ENCODE measurements around the gene C1orf232. TPM values are rescaled to one million over a fixed set of nuclear protein-coding genes. Genes with fewer than 3 reads are reported as not detected.

Gene C1orf232
- total RNA-seq, 1 donor from 2014 or later, result not detected

DNA sequence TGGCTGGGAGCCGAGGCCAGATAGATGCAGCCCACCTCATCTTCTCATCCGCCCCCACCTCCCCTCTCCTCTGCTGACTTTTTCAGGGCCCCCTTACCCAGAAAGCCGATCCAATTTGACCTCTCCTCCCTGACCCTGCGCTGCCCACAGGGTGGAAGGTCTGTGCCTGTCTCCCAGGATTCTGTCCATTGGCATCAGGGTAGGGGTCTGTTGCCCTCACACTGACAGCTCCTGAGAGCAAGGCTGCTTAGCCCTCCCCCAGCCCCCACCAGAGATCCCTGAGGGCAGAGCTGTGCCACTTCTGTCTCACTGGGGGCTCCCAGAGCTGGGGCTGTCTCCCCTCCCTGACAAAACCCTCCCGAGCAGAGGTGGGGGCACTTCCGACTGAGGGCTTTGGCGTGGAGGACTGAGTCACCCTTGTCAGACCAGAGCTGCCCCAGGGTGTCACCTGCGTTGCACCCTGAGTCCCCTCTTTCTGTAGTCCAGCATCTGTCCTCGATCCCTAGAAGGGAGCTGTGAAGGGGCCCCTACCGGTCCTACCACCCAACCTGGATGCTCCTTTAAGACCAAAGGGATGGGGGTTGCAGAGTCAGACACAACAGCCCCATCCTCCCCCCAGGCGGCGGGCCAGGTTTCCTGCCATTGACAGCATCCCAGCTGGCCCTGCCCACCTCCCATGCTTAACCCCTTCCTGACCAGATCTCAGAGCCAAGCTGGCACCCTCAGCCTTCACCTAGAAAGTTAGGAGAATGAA lies 12.3 kb downstream of the C1orf232 start:
- no peak for DNase-seq (ENCODE audit: low read depth)
- TF ChIP-seq, protein P1, sequence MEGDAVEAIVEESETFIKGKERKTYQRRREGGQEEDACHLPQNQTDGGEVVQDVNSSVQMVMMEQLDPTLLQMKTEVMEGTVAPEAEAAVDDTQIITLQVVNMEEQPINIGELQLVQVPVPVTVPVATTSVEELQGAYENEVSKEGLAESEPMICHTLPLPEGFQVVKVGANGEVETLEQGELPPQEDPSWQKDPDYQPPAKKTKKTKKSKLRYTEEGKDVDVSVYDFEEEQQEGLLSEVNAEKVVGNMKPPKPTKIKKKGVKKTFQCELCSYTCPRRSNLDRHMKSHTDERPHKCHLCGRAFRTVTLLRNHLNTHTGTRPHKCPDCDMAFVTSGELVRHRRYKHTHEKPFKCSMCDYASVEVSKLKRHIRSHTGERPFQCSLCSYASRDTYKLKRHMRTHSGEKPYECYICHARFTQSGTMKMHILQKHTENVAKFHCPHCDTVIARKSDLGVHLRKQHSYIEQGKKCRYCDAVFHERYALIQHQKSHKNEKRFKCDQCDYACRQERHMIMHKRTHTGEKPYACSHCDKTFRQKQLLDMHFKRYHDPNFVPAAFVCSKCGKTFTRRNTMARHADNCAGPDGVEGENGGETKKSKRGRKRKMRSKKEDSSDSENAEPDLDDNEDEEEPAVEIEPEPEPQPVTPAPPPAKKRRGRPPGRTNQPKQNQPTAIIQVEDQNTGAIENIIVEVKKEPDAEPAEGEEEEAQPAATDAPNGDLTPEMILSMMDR (conservative IDR thresholded peaks at IDR 0.05; ENCODE audit: low read depth, low read length), result no peak
- H3K4me3 ChIP-seq (ENCODE audit: low read depth, low read length), result no peak overlapping the region

- H3K4me3 ChIP-seq (ENCODE audit: low read depth, low read length), result no peak overlapping the region
- TF ChIP-seq, protein P1 (conservative IDR thresholded peaks at IDR 0.05; ENCODE audit: low read depth, low read length), result no peak
- DNase-seq (ENCODE audit: low read depth), result no peak
Measured at GRCh38 chr1:26155370-26156284, 13.1 kb downstream of the C1orf232 start.

- TF ChIP-seq, protein P1 (conservative IDR thresholded peaks at IDR 0.05; ENCODE audit: low read depth, low read length), result no peak
- no peak for DNase-seq (ENCODE audit: low read depth)
- H3K4me3 ChIP-seq (ENCODE audit: low read depth, low read length), result no peak overlapping the region
Measured at GRCh38 chr1:26154750-26155149, 14.0 kb downstream of the C1orf232 start.

- H3K4me3 ChIP-seq (ENCODE audit: low read depth, low read length), result no peak overlapping the region
- no peak for DNase-seq (ENCODE audit: low read depth)
- TF ChIP-seq, protein P1 (conservative IDR thresholded peaks at IDR 0.05; ENCODE audit: low read depth, low read length), result no peak
Measured at GRCh38 chr1:26153966-26154532, 14.7 kb downstream of the C1orf232 start.

- TF ChIP-seq, protein P1 (conservative IDR thresholded peaks at IDR 0.05; ENCODE audit: low read depth, low read length), result no peak
- no peak for DNase-seq (ENCODE audit: low read depth)
- no peak overlapping the region for H3K4me3 ChIP-seq (ENCODE audit: low read depth, low read length)
Measured at GRCh38 chr1:26148887-26149286, 19.9 kb downstream of the C1orf232 start.

GRCh38 chr1:26145960-26146294 lies 22.8 kb downstream of the C1orf232 start:
- no peak overlapping the region for H3K4me3 ChIP-seq (ENCODE audit: low read depth, low read length)
- DNase-seq (ENCODE audit: low read depth), result no peak
- TF ChIP-seq, protein P1 (conservative IDR thresholded peaks at IDR 0.05; ENCODE audit: low read depth, low read length), result no peak

Measured in epithelial cell of proximal tubule (primary cell).